Fibroblast of skin of back (primary cell): ENCODE data around the gene CYP26B1.
A peak's percentile ranks its signal among the peaks of the same experiment; 100 is the strongest.

ENCODE experiments used
- DNase-seq: peaks from one replicate; pipeline ENCODE4 v3.0.0-alpha.2; 2013

Gene CYP26B1

DNA sequence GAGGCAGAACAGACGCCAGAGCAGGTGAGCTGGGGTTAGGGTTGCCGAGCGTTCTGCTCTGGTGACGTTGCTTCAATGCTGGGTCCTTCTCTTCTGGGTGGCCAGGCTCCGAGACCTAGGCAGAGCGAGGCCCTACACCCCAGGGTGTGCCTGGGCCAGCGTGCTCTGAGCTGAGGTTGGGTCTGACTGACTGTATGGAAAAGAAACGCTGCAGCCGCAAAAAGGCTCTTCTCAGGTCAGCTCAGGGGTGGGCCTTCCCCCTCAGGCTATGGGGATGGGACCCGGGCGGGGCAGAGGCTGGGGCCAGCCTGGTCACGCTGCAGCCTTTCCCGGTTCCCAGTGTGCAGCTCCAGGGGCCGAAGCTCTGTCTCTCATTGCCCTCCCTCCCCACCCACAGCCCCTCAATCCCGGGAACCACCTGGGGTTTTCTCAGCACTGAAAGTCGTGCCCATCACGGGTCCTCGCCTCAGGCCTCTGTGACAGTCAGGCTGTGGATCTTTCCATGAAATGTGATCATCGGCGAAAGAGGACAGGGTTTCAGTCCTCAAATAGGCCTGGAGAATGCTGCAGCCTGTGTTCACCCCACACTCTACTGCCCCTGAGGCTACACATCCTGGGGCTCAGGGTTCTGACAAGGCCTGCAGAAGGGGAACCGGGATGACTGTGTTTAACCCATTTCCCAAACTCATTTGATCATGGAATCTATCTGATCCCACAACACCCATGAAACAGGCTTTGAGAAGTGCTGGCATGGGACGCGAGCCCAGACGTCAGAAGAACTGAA lies 19.4 kb downstream of the CYP26B1 start:
- no peak for DNase-seq

DNA sequence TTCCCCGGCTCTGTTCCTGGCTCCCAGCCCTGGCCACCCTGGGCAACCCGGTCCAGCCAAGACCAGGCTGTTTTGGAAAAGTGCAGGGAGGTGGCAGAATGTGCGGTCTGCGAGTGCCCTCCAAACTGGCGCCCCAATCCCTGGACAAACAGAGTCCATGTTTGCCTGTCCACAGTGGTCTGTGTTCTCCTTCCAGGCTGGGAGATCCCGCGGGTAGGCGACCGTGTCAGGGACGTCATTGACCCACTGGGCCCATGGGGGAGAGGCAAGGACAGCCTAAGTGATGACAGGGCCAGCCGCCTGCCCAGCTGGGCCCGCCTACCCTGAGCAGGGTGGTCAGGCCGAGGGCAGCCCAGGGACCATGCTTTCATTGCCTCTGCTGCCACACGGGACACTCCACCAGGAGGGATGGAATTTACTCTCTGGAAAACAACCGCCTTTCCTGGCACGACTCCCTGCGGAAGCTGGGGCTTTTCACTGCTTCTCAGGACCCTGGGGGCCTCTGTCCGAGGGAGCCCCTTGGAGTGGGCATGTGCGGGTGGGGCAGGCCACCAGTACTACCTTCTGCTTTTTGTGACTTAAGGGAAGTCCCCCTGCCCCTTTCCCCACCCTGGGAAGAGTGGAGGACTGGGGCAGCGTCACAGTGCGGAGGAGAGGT lies 20.1 kb downstream of the CYP26B1 start:
- DNase-seq, result no peak

DNA sequence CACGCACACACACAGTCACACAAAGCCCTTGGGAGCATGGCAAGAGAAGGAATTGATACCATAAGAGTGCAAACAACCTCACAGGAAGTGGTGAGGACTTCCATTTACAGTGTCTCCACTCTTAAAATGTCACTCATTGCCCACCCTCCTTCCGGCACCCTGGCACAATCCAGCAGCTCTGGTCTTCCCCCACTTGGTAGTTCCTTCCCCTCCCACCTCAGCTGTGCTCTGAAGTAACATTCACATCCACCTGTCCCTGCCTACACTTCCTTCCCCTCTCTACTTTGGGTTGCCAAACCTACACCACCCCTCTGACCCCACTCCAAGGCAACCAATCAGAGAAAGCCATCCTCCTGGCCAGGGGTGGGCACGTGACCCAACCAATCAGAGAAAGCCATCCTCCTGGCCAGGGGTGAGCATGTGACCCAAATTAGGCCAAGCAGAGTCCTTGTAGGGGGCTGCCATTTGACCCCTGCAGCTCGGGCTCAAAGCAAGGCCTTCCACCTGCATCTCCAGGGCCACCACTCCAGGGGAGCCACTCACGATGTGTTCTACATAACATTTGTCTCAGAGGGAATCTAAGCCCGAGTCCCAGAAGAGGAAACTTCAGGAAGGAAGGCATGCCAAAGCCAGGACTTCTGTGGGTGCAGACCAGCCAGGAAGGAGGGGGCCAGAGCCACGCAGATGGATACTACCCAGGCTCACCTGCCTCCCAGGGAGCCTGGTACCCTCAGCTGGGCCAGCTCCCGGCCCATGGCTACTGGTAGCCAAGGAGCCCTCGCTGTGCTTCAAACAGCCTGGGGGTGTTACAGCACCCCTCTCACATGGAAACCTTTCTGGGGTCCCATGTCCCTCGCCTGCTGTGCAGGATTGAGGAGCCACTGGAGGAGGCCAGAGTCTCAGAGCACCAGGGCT lies 21.2 kb downstream of the CYP26B1 start:
- DNase-seq, result no peak

DNA sequence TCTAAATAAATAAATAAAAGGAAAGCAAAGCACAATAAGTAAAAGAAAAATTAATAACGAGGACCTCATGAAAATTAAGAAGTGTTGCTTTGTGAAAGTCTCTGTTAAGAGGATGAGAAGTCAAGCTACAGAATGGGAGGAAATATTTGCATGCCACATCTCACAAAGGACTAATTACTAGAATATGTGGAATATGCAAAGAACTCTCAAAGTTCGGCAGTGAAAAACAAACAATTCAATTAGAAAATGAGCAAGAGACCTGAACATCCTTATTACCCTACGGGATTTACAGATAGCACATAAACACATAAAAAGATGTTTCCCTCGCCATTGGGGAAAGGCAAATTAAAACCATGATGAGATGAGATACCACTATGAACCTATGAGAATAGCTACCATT lies 23.3 kb downstream of the CYP26B1 start:
- DNase-seq, result peak; percentile 46

DNA sequence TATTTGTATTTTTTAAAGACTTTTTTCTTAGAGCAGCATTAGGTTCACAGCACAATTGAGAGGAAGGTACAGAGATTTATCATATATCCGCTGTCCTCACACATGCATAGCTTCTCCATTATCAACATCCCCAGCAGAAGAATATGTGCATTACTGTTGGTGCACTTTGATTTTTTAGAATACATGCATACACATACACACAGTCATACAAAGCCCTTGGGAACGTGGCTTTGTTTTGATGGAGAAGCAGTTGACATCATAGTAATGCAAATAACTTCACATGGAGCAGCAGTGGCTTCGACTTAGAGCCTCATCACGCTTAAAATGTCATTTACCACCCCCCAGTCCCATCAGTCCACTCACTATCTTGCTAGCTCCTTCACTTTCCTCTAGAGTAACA lies 26.5 kb downstream of the CYP26B1 start:
- peak; percentile 45 for DNase-seq

DNA sequence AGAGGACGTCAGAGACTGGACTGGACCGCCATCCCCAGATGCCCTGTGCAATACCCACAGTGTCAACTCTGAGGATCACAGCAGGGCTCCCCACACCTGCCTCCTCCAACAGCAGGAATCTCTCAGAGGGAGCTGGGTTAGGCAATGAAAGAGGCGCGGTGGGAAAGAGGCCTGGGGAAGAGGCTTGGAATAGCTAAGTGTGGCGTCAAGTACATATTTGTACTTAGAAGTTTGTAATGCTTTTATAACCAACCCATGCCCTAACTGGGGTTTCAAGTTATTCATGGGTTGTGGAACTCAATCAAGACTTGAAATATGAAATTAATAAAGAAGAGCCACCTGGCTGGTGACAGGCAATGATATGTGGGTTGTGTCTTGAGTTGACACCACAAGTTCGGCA lies 28.7 kb downstream of the CYP26B1 start:
- no peak for DNase-seq

DNA sequence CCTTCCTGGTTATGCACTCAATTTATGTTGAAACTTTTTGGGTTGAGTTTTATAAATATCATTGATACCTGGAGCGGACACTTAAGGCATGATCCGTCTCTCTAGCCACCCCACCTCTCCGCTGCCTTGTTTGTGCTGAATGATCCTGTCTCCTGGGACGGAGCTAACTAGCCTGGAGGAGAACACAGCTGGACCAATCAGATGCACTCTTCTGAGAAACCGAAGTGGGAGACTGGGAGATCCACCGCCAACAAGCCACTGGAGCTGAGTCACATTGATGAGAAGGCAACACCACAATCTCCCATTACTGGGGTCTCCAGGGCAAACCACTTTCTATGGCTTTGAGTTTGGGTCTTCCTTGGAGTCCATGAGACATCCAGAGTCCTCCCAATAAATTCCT lies 29.3 kb downstream of the CYP26B1 start:
- DNase-seq, result no peak

DNA sequence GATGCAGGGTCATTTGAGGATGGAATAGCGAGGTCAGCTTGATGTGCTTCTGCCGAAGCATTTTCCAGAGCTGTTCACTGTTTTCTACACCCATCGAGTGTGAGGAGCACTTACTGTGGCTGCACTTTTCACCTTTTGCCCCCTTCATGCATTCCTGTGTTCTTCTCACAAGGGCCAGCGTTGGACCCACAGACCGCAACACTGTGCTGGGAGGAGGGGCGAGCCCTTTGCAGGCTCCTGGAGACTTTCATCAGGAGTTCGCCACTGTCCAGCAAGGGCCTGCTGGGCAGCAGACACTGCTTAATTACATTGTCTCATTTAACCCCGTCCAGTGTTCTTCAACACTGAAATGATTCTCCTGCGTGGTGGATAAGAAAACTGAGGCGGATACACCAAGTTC lies 29.9 kb downstream of the CYP26B1 start:
- no peak for DNase-seq

DNA sequence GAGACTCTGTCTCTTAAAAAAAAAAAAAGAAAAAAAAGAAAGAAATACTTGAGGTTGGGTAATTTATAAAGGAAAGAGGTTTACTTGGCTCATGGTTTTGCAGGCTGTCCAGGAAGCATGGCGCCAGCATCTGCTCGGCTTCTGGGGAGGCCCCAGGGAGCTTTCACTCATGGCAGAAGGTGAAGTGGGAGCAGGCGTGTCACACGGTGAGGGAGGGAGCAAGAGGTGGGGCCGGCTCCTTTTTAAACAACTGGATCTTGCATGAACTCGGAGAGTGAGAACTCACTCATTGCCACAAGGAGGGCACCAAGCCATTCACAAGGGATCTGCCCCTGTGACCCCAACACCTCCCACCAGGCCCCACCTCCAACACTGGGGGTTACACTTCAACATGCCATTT lies 30.6 kb downstream of the CYP26B1 start:
- no peak for DNase-seq

DNA sequence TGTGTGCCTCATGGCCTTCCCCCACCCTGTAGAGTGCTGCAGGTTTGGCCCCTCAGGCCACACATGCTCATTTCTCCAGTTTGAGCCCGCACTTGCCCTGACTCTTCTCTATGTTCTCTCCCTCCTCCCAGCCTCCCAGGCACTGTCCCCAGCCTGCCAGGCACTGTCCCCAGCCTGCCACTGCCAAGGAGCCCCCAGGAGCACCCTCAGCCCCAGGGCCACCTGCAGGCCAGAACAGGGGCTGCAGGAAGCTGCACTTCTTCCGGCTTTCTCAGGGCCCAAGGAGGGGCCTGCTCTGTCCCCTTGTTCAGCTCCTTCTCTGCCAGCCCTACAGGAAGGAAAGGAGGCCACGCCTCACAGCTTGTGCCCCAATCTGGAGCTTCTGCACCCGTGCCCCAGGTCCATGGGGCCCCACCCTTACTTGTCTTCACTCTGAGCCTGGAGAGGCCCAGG lies 31.6 kb downstream of the CYP26B1 start:
- no peak for DNase-seq

DNA sequence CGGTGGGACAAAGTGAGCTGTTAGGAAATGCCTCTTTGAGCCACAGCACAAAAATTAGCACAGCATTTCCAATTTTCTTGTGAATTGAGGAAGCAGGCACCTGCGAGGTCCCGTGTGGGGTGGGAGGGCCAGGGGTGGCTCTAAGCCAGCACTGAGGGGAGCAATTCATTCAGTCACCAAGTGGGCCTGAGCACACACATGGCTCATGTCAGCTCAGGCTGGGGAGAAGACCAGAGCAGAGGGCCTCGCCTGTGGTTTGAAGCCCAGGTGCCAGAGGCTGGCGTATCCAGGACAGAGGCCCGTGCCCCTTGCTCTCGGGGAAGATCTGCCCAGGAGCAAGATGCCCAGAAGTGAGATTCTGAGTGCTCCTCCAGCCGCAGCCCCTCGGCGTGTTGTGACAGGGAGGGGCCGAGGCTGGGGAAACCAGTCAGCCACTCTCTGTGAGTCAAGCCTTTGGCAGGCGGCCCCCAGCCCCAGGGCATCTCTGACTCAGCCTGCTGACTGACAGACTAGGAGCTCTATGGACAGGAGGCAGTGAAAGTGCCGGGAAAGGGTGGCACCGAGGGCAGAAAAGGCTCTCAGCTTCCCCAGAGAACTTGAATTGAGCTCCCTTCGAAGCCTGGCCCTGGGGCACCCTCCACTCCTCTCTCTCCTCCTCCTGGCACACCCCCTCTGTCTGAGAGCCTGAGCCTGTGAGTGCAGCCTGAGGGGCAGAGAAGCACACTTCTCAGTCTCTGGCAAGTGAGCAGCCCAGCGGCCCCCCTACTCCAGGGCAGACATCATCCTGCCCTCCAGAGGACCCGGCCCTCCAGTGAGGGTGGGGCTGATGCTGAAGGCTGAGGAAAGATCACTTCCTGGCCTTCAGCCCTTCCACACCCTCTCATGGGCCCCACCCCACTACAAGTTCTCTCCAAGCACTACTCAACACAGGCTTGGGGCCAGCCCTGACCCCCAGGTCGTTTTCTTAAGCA lies 32.3 kb downstream of the CYP26B1 start:
- DNase-seq, result peak; percentile 97

DNA sequence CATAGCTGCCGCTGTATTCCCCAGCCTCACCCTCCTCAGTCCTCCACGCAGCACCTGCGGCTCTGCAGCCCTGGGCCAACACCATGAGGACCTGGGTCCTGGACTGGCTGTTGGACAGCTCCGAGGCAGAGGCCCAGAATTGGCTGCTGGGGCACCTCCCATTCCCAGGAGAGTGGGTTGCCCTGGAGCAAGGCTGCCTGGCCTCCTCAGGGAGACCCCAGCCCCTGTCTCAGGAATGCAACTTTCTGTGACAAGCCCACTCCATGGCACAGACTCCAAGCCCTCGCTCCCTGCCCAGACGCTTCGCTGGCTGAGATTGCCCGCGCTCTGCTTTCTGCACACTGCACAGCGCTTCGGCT lies 33.0 kb downstream of the CYP26B1 start:
- no peak for DNase-seq

DNA sequence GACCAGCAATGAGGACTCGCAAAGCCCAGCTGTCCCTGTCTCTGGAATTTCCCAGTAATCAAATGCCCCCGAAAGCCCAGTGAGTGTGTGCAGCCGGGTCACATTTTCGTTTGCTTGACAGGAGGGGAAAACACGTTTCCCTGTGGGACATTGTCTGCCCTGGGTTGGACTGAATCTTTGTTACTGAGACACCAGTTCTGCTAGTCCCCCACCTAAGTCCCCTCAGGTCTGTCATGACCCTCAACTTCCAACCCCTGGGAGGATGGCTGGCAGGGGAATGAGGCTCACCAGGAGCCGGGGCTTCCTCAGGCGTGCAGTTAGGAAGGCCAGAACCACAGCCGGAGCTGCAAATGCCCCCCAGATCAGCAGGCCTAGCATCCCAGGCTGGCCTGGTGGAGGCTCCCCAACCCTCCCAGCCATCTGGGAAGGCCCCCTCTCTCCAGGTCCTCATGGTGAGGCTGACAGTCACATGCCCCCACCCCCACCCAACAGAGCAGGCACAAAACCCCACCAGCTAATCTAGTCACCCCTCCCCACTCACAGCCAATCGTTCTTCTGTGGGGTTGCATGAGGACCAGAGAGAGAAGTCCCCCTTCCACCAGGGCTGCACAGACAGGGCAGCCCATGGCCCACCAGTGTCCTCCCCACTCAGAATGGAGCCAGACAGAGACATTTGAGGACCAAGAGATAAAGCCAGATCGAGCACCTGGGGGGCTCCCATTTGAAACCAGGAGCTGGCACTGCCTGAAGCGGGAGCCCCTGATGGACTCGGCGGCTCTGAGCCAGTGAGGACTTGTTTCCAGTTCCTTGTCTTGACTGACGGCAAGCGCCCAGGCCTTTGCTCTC lies 33.6 kb downstream of the CYP26B1 start:
- DNase-seq, result no peak

DNA sequence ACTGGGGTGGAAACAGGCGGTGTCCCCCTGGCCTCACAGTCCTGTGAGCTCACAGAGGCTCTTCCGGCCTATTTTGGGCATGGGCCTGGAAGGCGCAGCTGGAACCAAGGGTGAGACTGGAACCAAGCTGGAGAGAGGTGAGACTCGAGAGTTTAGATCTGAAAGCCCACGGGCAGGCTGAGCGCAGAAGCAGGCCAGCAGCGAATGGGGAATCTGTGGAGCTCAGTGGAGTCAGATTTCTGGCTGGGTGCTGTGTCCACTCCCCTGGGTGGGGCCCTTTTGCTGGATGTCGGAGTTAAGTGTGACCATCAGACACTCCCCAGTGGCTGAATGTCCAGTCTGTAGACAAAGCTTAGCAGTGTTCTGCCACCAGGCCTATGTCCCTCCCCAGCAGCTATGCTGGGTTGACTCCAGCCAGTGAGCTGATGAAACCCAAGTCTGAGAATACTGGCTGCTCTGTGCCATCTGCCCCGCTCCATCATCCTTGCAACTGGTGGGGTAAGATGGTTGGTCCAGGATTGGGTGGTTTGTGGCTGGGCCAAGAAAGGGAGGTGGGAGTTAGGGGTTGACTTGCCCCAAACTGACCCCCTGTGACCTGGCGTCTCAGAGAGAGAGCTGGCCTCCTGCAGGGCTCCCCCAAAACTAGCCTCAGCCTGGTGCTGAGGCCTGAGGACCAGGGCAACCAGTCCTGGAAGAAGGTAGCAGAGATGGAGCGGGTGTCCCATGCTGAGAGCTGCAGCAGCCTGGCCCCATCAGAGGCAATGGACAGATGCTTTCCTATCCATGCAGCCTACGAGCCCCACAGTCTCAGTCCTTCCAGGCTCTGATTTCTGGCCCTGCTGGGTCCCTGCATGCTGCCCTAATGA lies 34.4 kb downstream of the CYP26B1 start:
- DNase-seq, result no peak

DNA sequence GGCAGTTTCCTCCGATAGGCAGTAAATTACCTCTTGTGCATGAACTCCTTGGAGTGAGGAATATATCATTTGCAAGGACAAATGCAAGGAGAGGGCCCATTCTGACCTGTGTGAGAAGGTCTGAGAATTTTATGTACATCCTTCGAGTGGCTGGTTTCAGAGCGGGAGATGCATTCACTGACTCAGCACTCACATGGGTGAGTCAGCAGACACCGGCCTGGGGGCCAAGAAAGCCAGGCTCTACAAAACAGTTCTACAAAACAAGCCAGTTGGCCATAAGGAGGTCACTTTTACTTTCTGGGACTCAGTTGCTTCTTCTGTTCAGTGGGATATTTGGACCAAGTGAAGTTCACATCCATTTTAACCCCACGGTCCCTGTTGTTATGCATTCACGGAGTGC lies 35.3 kb downstream of the CYP26B1 start:
- DNase-seq, result peak; percentile 69

DNA sequence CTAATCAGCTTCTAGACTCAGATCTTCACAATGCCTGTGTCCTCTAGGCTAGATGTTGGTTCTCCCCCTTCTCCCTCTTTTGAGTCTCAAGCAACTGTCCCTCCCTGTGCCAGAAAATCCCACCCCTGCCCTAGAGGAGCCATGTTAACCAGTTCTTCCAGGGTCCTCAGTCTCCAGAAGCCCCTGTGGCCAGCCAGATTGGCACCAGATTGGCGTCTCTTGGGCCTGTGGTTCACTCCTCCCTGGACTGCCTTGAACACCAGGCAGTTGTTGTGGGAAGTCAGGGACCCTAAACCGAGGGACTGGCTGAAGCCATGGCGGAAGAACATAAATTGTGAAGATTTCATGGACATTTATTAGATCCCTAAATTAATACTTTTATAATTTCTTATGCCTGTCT lies 36.6 kb downstream of the CYP26B1 start:
- DNase-seq, result no peak

DNA sequence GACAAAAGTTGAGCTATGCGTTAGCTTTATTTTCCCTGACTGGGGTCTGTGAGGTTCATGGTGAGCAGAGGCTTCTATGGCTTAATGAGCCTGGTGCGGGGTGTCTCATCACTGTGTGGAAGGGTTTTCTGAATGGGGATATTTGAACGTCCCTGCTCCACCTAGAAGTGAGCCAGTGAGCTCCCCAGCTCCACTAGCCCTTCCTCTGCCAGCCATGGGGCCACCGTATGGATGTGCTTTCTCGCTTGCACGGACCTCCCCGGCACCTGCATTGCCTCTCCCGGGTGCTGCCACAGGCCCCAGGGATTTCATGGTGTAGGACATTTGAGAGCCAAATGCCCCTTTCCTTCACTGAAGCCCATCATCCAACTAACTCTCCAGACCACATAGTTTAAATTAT lies 37.8 kb downstream of the CYP26B1 start:
- no peak for DNase-seq

DNA sequence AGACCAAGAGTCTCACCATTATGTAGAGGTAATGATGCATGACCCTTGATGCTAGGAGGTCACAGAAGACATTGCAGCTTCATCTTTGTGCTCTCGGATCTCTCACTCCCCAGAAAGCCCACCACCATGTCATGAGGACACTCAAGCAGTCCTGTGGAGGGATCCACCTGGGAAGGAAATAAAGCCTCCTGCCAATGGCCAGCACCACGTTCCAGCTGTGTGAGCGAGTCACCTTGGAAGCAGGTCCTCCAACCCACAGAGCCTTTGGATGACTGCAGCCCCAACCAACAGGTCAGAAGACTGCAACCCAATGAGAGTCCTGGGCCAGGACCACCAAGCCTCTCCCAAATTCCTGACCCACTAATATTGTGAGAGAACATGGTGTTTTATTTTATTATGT lies 38.4 kb downstream of the CYP26B1 start:
- no peak for DNase-seq

DNA sequence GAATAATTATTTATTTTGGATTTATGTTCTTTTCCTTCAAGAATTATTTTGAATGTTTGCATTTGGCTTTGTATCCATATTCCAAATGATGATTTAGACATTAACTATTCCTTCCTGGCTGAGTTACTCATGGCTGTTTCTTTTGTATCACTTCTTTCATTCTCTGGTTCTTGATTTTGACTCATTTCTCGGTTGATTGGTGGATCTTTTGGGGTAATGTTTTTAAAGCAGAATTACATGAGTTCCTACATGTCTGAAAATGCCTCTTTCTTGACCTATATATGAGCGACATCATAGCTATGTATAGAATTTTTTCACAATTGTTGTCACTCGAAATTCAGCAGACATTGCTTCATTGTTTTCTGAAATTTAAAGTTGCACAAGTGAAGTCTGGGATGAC lies 39.5 kb downstream of the CYP26B1 start:
- DNase-seq, result peak; percentile 91

DNA sequence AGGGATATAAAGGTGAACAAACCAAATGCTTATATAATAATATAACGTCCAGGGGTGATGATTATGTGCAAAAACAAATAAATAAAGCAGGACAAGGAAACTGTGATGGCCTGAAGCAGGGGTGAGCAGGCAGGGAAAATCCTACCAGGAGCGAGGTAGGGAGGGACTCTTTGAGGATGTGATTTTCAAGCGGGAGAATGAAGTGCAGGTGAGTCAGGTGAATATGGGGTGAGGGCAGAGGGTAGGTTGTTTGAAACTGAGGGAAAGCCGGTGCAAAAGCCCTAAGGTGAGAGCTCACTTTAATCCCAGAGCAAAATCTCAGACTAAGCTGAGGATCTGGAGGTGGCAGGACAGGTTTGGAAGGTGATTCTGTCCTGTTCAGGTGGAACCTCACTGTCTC lies 40.7 kb downstream of the CYP26B1 start:
- DNase-seq, result no peak
